MM.1S (cell line): ENCODE data around the gene KIF16B.

Experiments used
- EZH2 ChIP-seq: fragments of 300-600 bp; sonication (generic); optimal IDR thresholded peaks from 2 replicates; pipeline ENCODE3; 2017; ENCODE audit warnings: low read depth, mild to moderate bottlenecking, antibody characterized with exemption, low read length, mixed read lengths
- EZH2phosphoT487 ChIP-seq: fragments of 300-600 bp; sonication (generic); IDR thresholded peaks from 2 replicates; pipeline ENCODE4 v1.6.1; 2018; ENCODE audit warnings: antibody characterized with exemption, low read length
- TF ChIP-seq, protein P1 (sequence below): fragments of 300-600 bp; sonication (generic); IDR thresholded peaks from 2 replicates; pipeline ENCODE4 v1.5.1; 2016; ENCODE audit warnings: antibody characterized with exemption, low read length, mixed read lengths

DNA sequence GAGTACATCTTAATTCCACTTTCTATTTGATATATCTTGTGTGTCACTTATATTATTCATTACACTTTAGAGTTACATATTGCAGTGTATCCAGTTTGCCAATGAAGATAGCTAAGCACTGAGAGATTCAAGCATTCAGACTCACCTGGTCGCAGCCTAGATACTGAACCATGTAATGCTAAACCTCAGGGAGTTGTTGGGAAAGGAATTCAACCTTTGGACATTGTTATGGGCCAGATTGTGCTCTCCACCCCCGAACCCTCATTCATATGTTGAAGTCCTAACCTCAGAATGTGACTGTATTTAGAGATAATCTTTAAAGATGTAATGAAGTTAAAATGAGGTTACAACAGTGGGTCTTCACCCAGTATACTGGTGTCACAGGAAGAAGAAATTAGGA is 13.8 kb upstream of the KIF16B start:
- TF ChIP-seq, protein P1, sequence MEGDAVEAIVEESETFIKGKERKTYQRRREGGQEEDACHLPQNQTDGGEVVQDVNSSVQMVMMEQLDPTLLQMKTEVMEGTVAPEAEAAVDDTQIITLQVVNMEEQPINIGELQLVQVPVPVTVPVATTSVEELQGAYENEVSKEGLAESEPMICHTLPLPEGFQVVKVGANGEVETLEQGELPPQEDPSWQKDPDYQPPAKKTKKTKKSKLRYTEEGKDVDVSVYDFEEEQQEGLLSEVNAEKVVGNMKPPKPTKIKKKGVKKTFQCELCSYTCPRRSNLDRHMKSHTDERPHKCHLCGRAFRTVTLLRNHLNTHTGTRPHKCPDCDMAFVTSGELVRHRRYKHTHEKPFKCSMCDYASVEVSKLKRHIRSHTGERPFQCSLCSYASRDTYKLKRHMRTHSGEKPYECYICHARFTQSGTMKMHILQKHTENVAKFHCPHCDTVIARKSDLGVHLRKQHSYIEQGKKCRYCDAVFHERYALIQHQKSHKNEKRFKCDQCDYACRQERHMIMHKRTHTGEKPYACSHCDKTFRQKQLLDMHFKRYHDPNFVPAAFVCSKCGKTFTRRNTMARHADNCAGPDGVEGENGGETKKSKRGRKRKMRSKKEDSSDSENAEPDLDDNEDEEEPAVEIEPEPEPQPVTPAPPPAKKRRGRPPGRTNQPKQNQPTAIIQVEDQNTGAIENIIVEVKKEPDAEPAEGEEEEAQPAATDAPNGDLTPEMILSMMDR: no peak
- no peak for TF ChIP-seq EZH2
- TF ChIP-seq EZH2phosphoT487: no peak
